SU-DHL-6 (cell line): Measurements from ENCODE around the gene PASK.

ENCODE experiments used
- EZH2phosphoT487 ChIP-seq: fragments of 200-600 bp; sonication (generic), shearing (Covaris generic); conservative IDR thresholded peaks from 2 replicates; pipeline ENCODE4 v1.6.1; 2018; ENCODE audit warnings: mild to moderate bottlenecking, antibody characterized with exemption, low read length, moderate library complexity, mixed read lengths
- TF ChIP-seq, protein P1 (sequence below): fragments of 200-600 bp; sonication (generic); IDR thresholded peaks from one replicate; pipeline ENCODE4 v1.5.1; 2017; ENCODE audit warnings: antibody characterized with exemption, mild to moderate bottlenecking, low read length, moderate library complexity; ENCODE audit not compliant: insufficient read depth, poor library complexity, severe bottlenecking

DNA sequence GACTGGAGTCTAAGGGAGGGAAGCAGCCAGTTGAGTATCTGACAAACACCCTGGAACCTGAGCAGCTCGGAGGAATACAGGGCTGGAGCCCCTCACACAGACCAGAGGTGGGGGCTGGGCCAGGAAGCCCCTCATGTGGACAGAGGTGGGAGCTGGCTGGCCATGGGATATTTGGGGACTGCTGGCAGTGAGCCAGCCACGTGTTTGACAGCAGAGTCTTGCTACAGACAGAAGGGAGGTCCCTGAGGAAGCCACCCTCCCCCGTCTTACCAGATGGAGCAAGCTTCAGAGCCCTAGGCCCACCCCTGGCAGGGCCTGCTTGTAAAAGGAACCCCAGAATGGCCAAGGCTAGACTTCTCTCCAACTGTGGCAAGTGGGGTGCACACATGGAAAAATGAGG lies 43.6 kb downstream of the PASK start:
- TF ChIP-seq, protein P1, sequence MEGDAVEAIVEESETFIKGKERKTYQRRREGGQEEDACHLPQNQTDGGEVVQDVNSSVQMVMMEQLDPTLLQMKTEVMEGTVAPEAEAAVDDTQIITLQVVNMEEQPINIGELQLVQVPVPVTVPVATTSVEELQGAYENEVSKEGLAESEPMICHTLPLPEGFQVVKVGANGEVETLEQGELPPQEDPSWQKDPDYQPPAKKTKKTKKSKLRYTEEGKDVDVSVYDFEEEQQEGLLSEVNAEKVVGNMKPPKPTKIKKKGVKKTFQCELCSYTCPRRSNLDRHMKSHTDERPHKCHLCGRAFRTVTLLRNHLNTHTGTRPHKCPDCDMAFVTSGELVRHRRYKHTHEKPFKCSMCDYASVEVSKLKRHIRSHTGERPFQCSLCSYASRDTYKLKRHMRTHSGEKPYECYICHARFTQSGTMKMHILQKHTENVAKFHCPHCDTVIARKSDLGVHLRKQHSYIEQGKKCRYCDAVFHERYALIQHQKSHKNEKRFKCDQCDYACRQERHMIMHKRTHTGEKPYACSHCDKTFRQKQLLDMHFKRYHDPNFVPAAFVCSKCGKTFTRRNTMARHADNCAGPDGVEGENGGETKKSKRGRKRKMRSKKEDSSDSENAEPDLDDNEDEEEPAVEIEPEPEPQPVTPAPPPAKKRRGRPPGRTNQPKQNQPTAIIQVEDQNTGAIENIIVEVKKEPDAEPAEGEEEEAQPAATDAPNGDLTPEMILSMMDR = no peak
- TF ChIP-seq EZH2phosphoT487 = no peak
